ENCODE measurements around the gene AURKA. TPM values are rescaled to one million over a fixed set of nuclear protein-coding genes. Genes with fewer than 3 reads are reported as not detected.

Gene AURKA
- total and polyA plus RNA-seq, 9 of the 15 experiments (the other 6 are each of a cell fraction or from before 2014, with no cell fraction given): 72.7 to 162 (median 113) TPM

GRCh38 chr20:56420028-56420427 lies 28.0 kb upstream of the AURKA start:
- in situ Hi-C loops (cut with MboI): no loop called here
- CTCF ChIA-PET (ENCODE audit: low intra/inter-chr PET ratio): no interaction called here
- peak in 1 of 4 experiments; percentile 59 for DNase-seq (ENCODE audit: extremely low read depth in 1 of 4, low spot score in 3 of 4)
- FAIRE-seq: no peak
- Histone ChIP-seq H4K20me1 (replicated peaks; ENCODE audit: control insufficient read depth, insufficient read depth, low read length) (peaks cover 3% of the 10 kb centered on the region), H3K4me3 (no peak overlapping the region), H3K4me1 (replicated peaks in 1 of 2; ENCODE audit: control insufficient read depth in 2 of 2, insufficient read depth in 2 of 2, low read length in 2 of 2) (peaks cover 27 to 79% of the 10 kb centered on the region in 2 experiments), H3K9me1 (ENCODE audit: control insufficient read depth, insufficient read depth, low read length) (no peaks in the 10 kb centered on the region), H2AFZ (ENCODE audit: low read depth, low read length) (no peak overlapping the region), H3K27ac (ENCODE audit: extremely low read depth, low read depth, low read length) (peak overlapping the region; percentile 85; the same call in 2 of the 3 replicates), H3K4me2 (ENCODE audit: insufficient read depth, low read length) (peak overlapping the region; percentile 7; the same call in 1 of the 2 replicates), H3K9me3 (replicated peaks; ENCODE audit: control insufficient read depth, insufficient read depth, low read depth, low read length) (no peaks in the 10 kb centered on the region), H3K36me3 (ENCODE audit: control insufficient read depth, insufficient read depth, low read length) (peaks cover 80% of the 10 kb centered on the region), H3K9ac (ENCODE audit: insufficient read depth in 1 of 2, low read depth in 2 of 2, low read length in 2 of 2) (no peak overlapping the region), H3K27me3 (ENCODE audit: control insufficient read depth in 2 of 2, insufficient read depth in 2 of 2, low read length in 2 of 2) (no peaks in the 10 kb centered on the region), H3K79me2 (ENCODE audit: control insufficient read depth, insufficient read depth, low read length) (peaks cover 99% of the 10 kb centered on the region)
- no peak for ATAC-seq
- WGBS (ENCODE audit: insufficient coverage, low coverage, missing lambda C conversion rate): 42% methylated on average over 2 of the region's 2 CpGs
- intact Hi-C loops (cut with micrococcal nuclease): no loop called here
- TF ChIP-seq NCOR1 (IDR thresholded peaks at IDR 0.05) (peak; percentile 58), MTA1 (IDR thresholded peaks at IDR 0.05; ENCODE audit: borderline replicate concordance) (no peak), ARID1B (IDR thresholded peaks at IDR 0.05) (peak; percentile 42; the same call in 1 of the 2 replicates), EP300 (IDR thresholded peaks at IDR 0.05; ENCODE audit: low read length) (peak; percentile 48; the same call in 1 of the 2 replicates), TFAP4 (CRISPR knock-in tag; IDR thresholded peaks at IDR 0.05; ENCODE audit: borderline replicate concordance) (no peak), TAL1 (IDR thresholded peaks at IDR 0.05) (peak; percentile 22; the same call in 1 of the 2 replicates), TCF3 (CRISPR knock-in tag; IDR thresholded peaks at IDR 0.05) (peak; percentile 66), CBFA2T3 (IDR thresholded peaks at IDR 0.05) (peak; percentile 78), ZNF165 (CRISPR knock-in tag; IDR thresholded peaks at IDR 0.05; ENCODE audit: borderline replicate concordance) (no peak), IRF1 (CRISPR knock-in tag; IDR thresholded peaks at IDR 0.05; ENCODE audit: borderline replicate concordance) (no peak), CBFA2T2 (conservative IDR thresholded peaks at IDR 0.05) (peak; percentile 49), ASH1L (IDR thresholded peaks at IDR 0.05; ENCODE audit: borderline replicate concordance, low read depth, partially characterized antibody) (no peak), NBN (IDR thresholded peaks at IDR 0.05; ENCODE audit: low read depth) (no peak), SOX6 (IDR thresholded peaks at IDR 0.05) (peak; percentile 56)
- POLR2A ChIA-PET: interaction anchor here (0.8 to 6.8 kb wide), 3 partner anchors 7 to 61 kb away, joined by 3 to 72 read pairs (median 3); partner anchors contain the start of genes CASS4 and FAM210B
- no TSS peak for BruUV-seq (replicated peaks)

All from K562 (cell line).